GM19239 (cell line): Measurements from ENCODE around the gene CBFA2T3.
"Not testable (repeated sequence)": the region's sequence is repeated elsewhere in the genome, so short reads cannot be mapped to it uniquely, and the experiment has no call there.

Experiments
- DNase-seq: peaks from one replicate; pipeline ENCODE4 v3.0.0; 2011; ENCODE audit warnings: low spot score; ENCODE audit not compliant: insufficient read length
- FAIRE-seq: peaks from 2 replicates; lab custom pipeline; 2011; peaks lifted over from hg19 to GRCh38; lab: Jason Lieb, UNC

Gene CBFA2T3

GRCh38 chr16:89013692-89014402, 36.8 kb upstream of the CBFA2T3 start:
- DNase-seq (no peak), FAIRE-seq (no peak)

- no peak for DNase-seq
- FAIRE-seq, result no peak
These were observed 36.1 kb upstream of the CBFA2T3 start for GRCh38 chr16:89013111-89013510.

DNA sequence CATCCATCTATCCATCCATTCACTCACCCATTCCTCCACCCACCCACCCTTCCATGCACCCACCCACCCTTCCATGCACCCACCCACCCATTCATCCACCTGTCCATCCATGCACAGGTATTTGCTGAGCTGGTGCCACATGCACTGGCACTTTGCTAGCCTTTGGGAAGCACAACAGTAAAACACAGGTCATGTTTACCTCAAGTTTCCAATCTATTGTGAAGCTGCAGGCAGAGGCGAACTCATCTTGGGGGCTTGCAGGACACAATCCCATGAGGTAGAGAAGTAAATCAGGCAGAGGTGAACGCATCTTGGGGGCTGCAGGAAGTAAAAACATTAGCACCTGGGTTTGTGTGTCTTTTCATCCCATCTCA, 35.6 kb upstream of the CBFA2T3 start:
- FAIRE-seq (no peak), DNase-seq (no peak)

DNA sequence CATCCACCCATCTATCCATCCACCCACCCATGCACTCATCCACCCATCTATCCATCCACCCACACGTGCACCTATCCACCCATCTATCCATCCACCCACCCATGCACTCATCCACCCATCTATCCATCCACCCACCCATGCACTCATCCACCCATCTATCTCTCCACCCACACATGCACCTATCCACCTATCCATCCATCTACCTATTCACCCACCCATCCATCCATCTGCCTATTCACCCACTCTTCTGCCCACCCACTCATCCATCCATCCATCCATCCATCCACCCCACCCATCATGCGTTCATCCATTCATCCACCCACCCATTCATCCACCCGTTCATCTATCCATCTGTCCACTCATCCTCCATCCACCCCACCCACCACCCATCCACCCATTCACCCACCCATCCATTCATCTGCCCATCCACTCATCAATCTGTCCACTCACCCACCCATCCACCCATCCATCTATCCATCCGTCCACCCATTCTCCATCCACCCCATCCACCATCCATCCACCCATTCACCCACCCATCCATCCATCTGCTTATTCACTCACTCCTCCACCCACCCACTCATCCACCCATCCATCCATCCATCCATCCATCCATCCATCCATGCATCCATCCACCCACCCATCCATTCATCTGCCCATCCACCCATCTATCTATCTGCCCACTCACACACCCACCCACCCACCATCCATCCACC, 35.1 kb upstream of the CBFA2T3 start:
- DNase-seq (no peak), FAIRE-seq (no peak)

GRCh38 chr16:89010210-89010925, 33.4 kb upstream of the CBFA2T3 start:
- no peak for DNase-seq
- no peak for FAIRE-seq

- FAIRE-seq (no peak), DNase-seq (no peak)
These were observed 32.6 kb upstream of the CBFA2T3 start for GRCh38 chr16:89009343-89010209.

DNA sequence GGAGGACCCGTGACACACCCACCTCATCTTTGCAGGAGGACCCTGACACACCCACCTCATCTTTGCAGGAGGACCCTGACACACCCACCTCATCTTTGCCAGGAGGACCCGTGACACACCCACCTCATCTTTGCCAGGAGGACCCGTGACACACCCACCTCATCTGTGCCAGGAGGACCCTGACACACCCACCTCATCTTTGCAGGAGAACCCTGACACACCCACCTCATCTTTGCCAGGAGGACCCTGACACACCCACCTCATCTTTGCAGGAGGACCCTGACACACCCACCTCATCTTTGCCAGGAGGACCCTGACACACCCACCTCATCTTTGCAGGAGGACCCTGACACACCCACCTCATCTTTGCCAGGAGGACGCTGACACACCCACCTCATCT, 31.8 kb upstream of the CBFA2T3 start:
- DNase-seq, FAIRE-seq: not testable (repeated sequence)

DNA sequence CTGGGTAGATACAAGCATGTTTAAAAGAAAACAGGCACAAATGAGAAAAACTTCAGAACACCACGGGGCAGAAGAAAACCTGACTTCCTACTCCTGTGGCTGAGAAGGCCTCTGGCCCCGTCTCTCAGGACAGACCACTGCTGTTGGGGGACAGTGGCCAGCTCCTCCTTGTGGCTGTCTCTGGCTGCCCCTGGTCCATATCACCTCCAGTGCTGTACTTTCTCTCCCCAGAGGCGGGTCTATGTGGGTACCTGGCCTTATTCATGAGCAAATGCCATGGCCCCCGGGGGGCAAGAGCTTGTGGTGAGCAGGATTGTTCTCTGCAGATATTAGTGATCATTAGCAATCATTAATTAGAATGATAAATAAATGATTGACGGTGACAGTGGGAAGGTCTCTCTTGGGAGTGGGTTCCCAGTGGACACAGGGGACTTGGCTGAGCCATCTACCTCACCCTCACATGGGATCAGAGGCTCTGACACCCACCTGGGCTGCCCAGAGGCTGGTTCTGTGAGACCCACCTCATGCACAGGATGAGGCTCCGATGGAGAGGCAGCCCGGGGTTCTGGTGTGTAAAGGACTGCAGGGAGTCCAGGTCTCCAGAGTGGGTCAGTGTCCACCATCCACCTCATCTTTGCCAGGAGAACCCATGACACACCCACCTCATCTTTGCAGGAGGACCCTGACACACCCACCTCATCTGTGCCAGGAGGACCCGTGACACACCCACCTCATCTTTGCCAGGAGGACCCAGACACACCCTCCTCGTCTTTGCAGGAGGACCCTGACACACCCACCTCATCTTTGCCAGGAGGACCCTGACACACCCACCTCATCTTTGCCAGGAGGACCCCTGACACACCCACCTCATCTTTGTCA, 30.6 kb upstream of the CBFA2T3 start:
- no peak for FAIRE-seq
- no peak for DNase-seq

GRCh38 chr16:89006036-89006752, 29.2 kb upstream of the CBFA2T3 start:
- DNase-seq (no peak), FAIRE-seq (no peak)

- FAIRE-seq (no peak), DNase-seq (no peak)
These were observed 28.4 kb upstream of the CBFA2T3 start for GRCh38 chr16:89005201-89006035.

GRCh38 chr16:89004209-89004831, 27.3 kb upstream of the CBFA2T3 start:
- DNase-seq (no peak), FAIRE-seq (no peak)

GRCh38 chr16:89003831-89004208, 26.8 kb upstream of the CBFA2T3 start:
- FAIRE-seq, result no peak
- DNase-seq, result no peak

DNA sequence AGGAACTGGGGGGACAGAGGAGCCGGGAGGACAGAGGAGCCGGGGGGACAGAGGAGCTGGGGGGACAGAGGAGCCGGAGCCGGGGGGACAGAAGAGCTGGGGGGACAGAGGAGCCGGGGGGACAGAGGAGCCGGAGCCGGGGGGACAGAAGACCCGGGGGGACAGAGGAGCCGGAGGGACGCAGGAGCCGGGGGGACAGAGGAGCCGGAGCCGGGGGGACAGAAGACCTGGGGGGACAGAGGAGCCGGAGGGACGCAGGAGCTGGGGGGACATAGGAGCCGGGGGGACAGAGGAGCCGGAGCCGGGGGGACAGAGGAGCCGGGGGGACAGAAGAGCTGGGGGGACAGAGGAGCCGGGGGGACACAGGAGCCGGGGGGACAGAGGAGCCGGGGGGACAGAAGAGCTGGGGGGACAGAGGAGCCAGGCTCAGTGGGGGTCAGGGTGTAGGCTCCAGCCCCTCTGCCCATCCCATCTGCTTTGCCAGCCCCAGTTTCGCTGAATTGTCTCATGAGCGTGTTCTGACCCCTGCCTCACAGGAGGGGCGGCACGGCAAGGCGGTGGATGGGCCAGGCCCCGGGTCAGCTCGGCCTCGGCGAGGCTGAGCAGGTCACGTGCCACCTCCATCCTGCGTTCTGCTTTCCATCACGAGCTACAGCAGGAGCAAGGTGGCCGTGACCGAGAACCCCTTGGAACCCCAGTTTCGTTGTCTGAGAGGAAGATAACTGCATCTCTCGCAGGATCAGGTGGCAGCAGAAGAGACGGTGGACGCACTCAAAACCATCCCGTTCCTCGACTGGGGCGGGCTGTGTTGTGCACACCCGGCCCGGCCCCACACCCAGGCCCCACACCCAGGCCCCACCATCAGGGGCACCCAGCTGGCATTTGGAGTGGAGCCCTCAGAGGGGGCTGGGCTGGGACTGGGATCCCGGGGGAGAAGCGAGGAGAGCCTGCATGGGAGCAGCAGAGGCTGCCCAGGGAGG, 26.1 kb upstream of the CBFA2T3 start:
- FAIRE-seq (no peak), DNase-seq (no peak)

- not testable (repeated sequence) for FAIRE-seq
These were observed 25.1 kb upstream of the CBFA2T3 start for GRCh38 chr16:89002081-89002480.

DNA sequence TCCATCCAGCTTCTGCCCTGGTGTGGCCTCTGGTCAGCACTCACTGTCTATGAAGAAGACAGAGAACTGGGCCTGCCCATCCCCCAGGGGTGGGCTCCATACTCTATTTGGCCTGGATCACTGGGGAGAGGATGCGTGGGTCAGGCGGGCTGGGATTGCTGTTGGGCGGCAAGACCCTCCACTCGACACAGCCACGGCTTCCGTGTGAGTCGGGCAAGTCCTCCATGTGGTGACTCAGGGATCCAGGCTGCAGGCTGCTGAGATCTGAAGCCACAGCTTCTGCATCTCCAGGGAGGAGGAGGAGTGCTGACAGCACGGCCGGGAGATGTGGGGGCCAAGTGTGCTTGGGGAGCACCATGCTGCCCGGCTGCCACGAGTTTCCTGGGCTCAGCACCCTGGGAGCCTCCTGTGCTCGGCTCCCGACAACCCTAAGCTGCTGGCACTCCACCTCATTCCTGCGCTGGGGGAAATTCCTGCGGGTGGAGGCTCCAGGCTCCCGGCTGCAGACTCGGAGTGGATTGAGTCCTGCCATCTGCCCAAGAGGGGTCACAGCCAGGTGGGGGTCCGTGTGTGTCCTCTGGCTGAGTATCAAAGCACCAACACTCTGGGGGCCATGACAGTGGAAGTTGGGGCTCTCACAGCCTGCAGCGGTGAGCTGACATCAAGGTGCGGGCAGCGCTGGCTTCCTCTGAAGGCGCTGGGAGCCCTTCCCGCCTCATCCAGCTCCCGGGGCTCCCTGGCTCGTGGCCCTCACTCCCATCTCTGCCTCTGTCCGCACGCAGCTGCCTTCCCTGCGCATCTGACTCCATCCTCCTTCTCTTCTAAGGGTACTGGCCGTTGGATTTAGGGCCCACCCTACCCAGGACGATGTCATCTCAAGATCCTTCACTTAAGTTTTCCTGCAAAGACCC, 24.4 kb upstream of the CBFA2T3 start:
- FAIRE-seq (no peak), DNase-seq (no peak)

More at GRCh38 chr16:89002081-89002480, 25.1 kb upstream of the CBFA2T3 start:
- not testable (repeated sequence) for DNase-seq
